HepG2 (cell line): Measurements from ENCODE around the gene PIGW. TPM values are rescaled to one million over a fixed set of nuclear protein-coding genes. Genes with fewer than 3 reads are reported as not detected.

Experiments
- ATF7 ChIP-seq, 2 experiments: fragments of 450-650 bp in 1 of 2; sonication (generic) in 1 of 2; formaldehyde crosslinking in 1 of 2; IDR thresholded peaks; 2 replicates each; pipeline versions ENCODE4 v1.4.0 to v1.6.1; 2016 to 2020; ENCODE audit warnings: antibody characterized with exemption in 1 of 2, mild to moderate bottlenecking in 1 of 2, missing genetic modification reagents in 1 of 2
- CEBPZ ChIP-seq: IDR thresholded peaks from 2 replicates; pipeline ENCODE4 v1.6.1; 2012; ENCODE audit warnings: low read length, improper control_type of control experiment
- GATAD1 ChIP-seq: IDR thresholded peaks from 2 replicates; pipeline ENCODE4 v1.6.1; 2016; ENCODE audit warnings: missing genetic modification reagents, missing compliant biosample characterization
- KAT2B ChIP-seq: fragments of 150-350 bp; IDR thresholded peaks from 2 replicates; pipeline ENCODE4 v1.6.1; 2014; ENCODE audit warnings: low read depth, low read length, borderline replicate concordance
- MAF1 ChIP-seq: sonication (generic); formaldehyde crosslinking; IDR thresholded peaks from 2 replicates; pipeline ENCODE4 v1.5.0; 2020; ENCODE audit warnings: missing genetic modification reagents, borderline replicate concordance
- NFE2L1 ChIP-seq: sonication (generic); formaldehyde crosslinking; IDR thresholded peaks from 2 replicates; pipeline ENCODE4 v1.4.0; 2020; ENCODE audit warnings: missing genetic modification reagents, mild to moderate bottlenecking, borderline replicate concordance
- ZFP91 ChIP-seq: sonication (generic); formaldehyde crosslinking; IDR thresholded peaks from 2 replicates; pipeline ENCODE4 v1.9.0; 2022; ENCODE audit warnings: missing genetic modification reagents, mild to moderate bottlenecking, borderline replicate concordance
- ZKSCAN1 ChIP-seq: fragments of 150-350 bp; IDR thresholded peaks from 2 replicates; pipeline ENCODE4 v1.6.1; 2014; ENCODE audit warnings: low read length
- polyA plus RNA-seq, 8 experiments: library from polyadenylated mRNA; depleted of rRNA in 3 of 8; stranded (reverse) in 7 of 8; unstranded in 1 of 8; fragments of >200 nt; fragmentation: Illumina TruSeq in 4 of 8; extraction: Trizol in 4 of 8; gene quantifications; 2 replicates each; pipeline versions ENCODE4 v1.2.1 to v1.2.3, GENCODE V29; 2011 to 2016; ENCODE audit warnings: low read depth in 4 of 8, missing spikeins in 1 of 8, mixed read lengths in 1 of 8; ENCODE audit not compliant: insufficient read depth in 1 of 8
- total RNA-seq, 5 experiments: library from RNA; depleted of rRNA; stranded (reverse); fragments of >200 nt; fragmentation: Illumina TruSeq; extraction: Trizol; gene quantifications; 2 replicates each; pipeline ENCODE4 v1.2.3, GENCODE V29; 2016; ENCODE audit warnings: low read depth in 1 of 5
- TF ChIP-seq, protein P1 (sequence below): sonication (generic); formaldehyde crosslinking; IDR thresholded peaks from 2 replicates; pipeline ENCODE4 v1.4.0; 2020; ENCODE audit warnings: missing genetic modification reagents, low read depth, mild to moderate bottlenecking, borderline replicate concordance
- TF ChIP-seq, protein P2 (sequence below): IDR thresholded peaks from 2 replicates; pipeline ENCODE4 v1.6.1; 2016; ENCODE audit warnings: missing compliant biosample characterization, missing genetic modification reagents, borderline replicate concordance
- TF ChIP-seq, protein P3 (sequence below): sonication (generic); formaldehyde crosslinking; IDR thresholded peaks from 2 replicates; pipeline ENCODE4 v1.9.0; 2021; ENCODE audit warnings: mild to moderate bottlenecking, missing genetic modification reagents
- TF ChIP-seq, protein P4 (sequence below): sonication (generic); formaldehyde crosslinking; IDR thresholded peaks from 2 replicates; pipeline ENCODE4 v1.4.0; 2020; ENCODE audit warnings: mild to moderate bottlenecking, missing genetic modification reagents

Gene PIGW
- total and polyA plus RNA-seq, 2 of the 13 experiments (the other 11 are each of a cell fraction or from before 2014, with no cell fraction given): 9.0 to 24.0 TPM

- TF ChIP-seq, protein P1, sequence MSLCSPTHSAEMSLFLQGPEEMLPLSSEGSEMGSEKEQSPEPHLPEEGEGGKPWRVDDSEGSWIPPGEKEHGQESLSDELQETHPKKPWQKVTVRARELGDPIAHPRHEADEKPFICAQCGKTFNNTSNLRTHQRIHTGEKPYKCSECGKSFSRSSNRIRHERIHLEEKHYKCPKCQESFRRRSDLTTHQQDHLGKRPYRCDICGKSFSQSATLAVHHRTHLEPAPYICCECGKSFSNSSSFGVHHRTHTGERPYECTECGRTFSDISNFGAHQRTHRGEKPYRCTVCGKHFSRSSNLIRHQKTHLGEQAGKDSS (CRISPR knock-in tag): no peak
- no peak for TF ChIP-seq CEBPZ
- TF ChIP-seq, protein P2, sequence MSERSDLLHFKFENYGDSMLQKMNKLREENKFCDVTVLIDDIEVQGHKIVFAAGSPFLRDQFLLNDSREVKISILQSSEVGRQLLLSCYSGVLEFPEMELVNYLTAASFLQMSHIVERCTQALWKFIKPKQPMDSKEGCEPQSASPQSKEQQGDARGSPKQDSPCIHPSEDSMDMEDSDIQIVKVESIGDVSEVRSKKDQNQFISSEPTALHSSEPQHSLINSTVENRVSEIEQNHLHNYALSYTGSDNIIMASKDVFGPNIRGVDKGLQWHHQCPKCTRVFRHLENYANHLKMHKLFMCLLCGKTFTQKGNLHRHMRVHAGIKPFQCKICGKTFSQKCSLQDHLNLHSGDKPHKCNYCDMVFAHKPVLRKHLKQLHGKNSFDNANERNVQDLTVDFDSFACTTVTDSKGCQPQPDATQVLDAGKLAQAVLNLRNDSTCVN: peak; percentile 47; the same call in 1 of the 2 replicates
- TF ChIP-seq KAT2B: no peak
- peak; percentile 92 for TF ChIP-seq GATAD1 (CRISPR knock-in tag)
- peak; percentile 60 for TF ChIP-seq ZFP91
- TF ChIP-seq NFE2L1 (CRISPR knock-in tag): no peak
- TF ChIP-seq MAF1 (CRISPR knock-in tag): no peak
- TF ChIP-seq, protein P3, sequence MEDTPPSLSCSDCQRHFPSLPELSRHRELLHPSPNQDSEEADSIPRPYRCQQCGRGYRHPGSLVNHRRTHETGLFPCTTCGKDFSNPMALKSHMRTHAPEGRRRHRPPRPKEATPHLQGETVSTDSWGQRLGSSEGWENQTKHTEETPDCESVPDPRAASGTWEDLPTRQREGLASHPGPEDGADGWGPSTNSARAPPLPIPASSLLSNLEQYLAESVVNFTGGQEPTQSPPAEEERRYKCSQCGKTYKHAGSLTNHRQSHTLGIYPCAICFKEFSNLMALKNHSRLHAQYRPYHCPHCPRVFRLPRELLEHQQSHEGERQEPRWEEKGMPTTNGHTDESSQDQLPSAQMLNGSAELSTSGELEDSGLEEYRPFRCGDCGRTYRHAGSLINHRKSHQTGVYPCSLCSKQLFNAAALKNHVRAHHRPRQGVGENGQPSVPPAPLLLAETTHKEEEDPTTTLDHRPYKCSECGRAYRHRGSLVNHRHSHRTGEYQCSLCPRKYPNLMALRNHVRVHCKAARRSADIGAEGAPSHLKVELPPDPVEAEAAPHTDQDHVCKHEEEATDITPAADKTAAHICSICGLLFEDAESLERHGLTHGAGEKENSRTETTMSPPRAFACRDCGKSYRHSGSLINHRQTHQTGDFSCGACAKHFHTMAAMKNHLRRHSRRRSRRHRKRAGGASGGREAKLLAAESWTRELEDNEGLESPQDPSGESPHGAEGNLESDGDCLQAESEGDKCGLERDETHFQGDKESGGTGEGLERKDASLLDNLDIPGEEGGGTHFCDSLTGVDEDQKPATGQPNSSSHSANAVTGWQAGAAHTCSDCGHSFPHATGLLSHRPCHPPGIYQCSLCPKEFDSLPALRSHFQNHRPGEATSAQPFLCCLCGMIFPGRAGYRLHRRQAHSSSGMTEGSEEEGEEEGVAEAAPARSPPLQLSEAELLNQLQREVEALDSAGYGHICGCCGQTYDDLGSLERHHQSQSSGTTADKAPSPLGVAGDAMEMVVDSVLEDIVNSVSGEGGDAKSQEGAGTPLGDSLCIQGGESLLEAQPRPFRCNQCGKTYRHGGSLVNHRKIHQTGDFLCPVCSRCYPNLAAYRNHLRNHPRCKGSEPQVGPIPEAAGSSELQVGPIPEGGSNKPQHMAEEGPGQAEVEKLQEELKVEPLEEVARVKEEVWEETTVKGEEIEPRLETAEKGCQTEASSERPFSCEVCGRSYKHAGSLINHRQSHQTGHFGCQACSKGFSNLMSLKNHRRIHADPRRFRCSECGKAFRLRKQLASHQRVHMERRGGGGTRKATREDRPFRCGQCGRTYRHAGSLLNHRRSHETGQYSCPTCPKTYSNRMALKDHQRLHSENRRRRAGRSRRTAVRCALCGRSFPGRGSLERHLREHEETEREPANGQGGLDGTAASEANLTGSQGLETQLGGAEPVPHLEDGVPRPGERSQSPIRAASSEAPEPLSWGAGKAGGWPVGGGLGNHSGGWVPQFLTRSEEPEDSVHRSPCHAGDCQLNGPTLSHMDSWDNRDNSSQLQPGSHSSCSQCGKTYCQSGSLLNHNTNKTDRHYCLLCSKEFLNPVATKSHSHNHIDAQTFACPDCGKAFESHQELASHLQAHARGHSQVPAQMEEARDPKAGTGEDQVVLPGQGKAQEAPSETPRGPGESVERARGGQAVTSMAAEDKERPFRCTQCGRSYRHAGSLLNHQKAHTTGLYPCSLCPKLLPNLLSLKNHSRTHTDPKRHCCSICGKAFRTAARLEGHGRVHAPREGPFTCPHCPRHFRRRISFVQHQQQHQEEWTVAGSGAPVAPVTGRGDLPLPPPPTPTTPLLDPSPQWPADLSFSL (CRISPR knock-in tag): peak; percentile 16; the same call in 1 of the 2 replicates
- peak; percentile 56; the same call in 1 of the 2 replicates for TF ChIP-seq ZKSCAN1
- no peak for TF ChIP-seq ATF7 (IDR thresholded peaks at IDR 0.05)
- TF ChIP-seq ATF7 (CRISPR knock-in tag; IDR thresholded peaks at IDR 0.05): peak; percentile 21; the same call in 1 of the 2 replicates
- TF ChIP-seq, protein P4, sequence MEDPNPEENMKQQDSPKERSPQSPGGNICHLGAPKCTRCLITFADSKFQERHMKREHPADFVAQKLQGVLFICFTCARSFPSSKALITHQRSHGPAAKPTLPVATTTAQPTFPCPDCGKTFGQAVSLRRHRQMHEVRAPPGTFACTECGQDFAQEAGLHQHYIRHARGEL (CRISPR knock-in tag): no peak
These were observed 11.0 kb downstream of the PIGW start (continued) for GRCh38 chr17:36545465-36546417.
